GM12873 (cell line): Measurements from ENCODE around the gene DYRK1A.

Experiments
- CTCF ChIP-seq: IDR thresholded peaks from 2 replicates; pipeline ENCODE4 v1.5.1; 2012; ENCODE audit warnings: low read depth, mild to moderate bottlenecking, moderate library complexity, low read length, control low read depth; ENCODE audit not compliant: insufficient read depth; ENCODE audit errors: missing control alignments

Gene DYRK1A

DNA sequence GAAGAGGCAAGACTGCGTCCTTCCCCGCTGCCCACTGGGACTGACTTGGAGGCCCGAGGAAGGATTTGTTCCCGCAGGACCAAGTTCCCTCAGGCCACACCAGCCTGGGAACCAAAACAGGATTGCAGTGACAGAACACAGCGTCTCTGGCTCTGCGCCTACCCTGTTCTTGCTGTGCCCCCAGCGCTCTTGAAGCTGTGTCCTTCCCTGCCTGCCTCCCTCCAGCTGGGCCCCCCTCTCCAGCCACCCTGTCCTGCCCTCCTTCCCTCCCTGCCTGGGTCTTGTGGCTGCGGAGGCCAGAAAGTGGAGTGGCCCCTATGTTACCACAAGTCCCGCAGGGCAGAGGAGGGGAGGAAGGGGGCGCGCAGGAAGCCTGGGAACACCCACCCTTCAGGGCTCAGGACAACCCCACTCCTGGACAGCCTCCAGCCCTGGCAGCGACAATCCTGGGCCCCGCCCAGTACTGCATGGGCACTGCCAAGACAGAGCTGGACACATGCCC, 164.9 kb downstream of the DYRK1A start:
- no peak for TF ChIP-seq CTCF

- peak; percentile 52 for TF ChIP-seq CTCF
These were observed 166.6 kb downstream of the DYRK1A start for GRCh38 chr21:37532868-37533780.

DNA sequence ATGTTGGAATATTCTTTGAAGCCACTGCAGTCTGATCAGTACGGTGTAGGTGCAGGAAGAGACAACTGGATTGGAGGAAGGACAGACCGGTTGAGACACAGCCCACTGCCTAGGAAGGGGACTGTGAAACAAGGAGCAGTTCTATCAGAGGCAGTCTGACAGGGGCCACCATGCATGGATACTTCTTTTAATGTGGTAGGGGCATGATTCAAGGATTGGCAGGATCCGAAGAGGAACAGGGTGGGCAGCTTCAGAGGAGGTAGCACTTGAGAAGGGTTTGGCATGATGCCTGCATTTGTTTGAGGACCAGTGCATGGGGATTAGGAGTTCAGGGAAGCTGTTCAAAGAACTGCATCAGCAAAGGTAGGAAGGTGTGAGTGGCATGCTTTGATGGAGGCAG, 167.9 kb downstream of the DYRK1A start:
- TF ChIP-seq CTCF = no peak

GRCh38 chr21:37535130-37535529, 168.6 kb downstream of the DYRK1A start:
- TF ChIP-seq CTCF = no peak

DNA sequence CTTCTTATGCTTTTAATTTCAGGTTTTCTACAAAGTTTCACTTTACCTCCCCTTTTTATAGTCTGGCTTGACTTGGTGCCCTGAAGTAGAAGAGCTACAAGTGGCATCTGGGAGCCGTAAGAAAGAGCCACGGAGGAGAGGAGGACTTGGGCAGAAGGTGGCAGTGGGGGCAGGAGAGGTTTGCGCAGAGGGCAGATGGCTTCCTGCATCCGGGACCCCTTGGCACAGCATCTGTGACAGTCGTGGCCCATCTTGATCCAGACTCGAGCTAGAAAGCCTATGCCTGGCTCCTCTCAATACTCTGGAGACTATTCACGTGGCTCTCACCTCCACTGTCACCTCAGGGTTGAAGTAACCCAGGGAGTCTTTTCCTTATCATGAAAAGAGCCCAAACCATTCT, 169.1 kb downstream of the DYRK1A start:
- TF ChIP-seq CTCF = no peak

GRCh38 chr21:37536616-37537278, 170.2 kb downstream of the DYRK1A start:
- no peak for TF ChIP-seq CTCF

GRCh38 chr21:37537391-37537996, 170.9 kb downstream of the DYRK1A start:
- no peak for TF ChIP-seq CTCF
